Endometrium (tissue), 2 donors: ENCODE results near the gene PCDHGB7.
"Not testable (repeated sequence)": the region's sequence is repeated elsewhere in the genome, so short reads cannot be mapped to it uniquely, and the experiment has no call there.

Experiments used
- FAIRE-seq: peaks from 2 replicates; lab custom pipeline; 2012; peaks lifted over from hg19 to GRCh38; lab: Jason Lieb, UNC
- donor health status: control.
- donor health status: control.

PCDHGB7 gene

GRCh38 chr5:141397756-141398551 is 19.5 kb upstream of the PCDHGB7 start, which contains the start of gene PCDHGB5:
TSS of gene PCDHGB5 (plus strand) at chr5:141397947. CDS start at chr5:141398128, 181 bp downstream.
- not testable (repeated sequence) for FAIRE-seq

- no peak for FAIRE-seq
Measured at GRCh38 chr5:141398608-141399007, 18.9 kb upstream of the PCDHGB7 start.

- no peak for FAIRE-seq
Measured at GRCh38 chr5:141399555-141400258, 17.8 kb upstream of the PCDHGB7 start.

- FAIRE-seq = no peak
Measured at GRCh38 chr5:141402553-141403243, 14.8 kb upstream of the PCDHGB7 start, which contains the start of gene PCDHGA9. TSS of gene PCDHGA9 (plus strand) at chr5:141402778. CDS start at chr5:141402953, 175 bp downstream.

GRCh38 chr5:141403387-141403786 is 14.1 kb upstream of the PCDHGB7 start:
- no peak for FAIRE-seq

GRCh38 chr5:141407790-141408505 is 9.5 kb upstream of the PCDHGB7 start, which contains the start of gene PCDHGB6:
TSS of gene PCDHGB6 (plus strand) at chr5:141408021. CDS start at chr5:141408203, 182 bp downstream.
- FAIRE-seq = not testable (repeated sequence)

GRCh38 chr5:141409598-141410306 is 7.7 kb upstream of the PCDHGB7 start:
- FAIRE-seq = no peak

GRCh38 chr5:141411575-141411974 is 5.9 kb upstream of the PCDHGB7 start:
- FAIRE-seq = no peak

- FAIRE-seq = no peak
Measured at GRCh38 chr5:141412854-141413539, 4.5 kb upstream of the PCDHGB7 start, which contains the start of gene PCDHGA10. TSS of gene PCDHGA10 (plus strand) at chr5:141412987. CDS start at chr5:141413176, 189 bp downstream.

GRCh38 chr5:141413540-141414069 is 3.9 kb upstream of the PCDHGB7 start:
- FAIRE-seq = no peak

- not testable (repeated sequence) for FAIRE-seq
Measured at GRCh38 chr5:141414548-141415274, 2.8 kb upstream of the PCDHGB7 start.

- FAIRE-seq = not testable (repeated sequence)
Measured at GRCh38 chr5:141415275-141415618, 2.2 kb upstream of the PCDHGB7 start.

GRCh38 chr5:141419074-141419880 is 1.8 kb downstream of the PCDHGB7 start:
- FAIRE-seq = no peak

- FAIRE-seq = no peak
Measured at GRCh38 chr5:141420855-141421488, 3.5 kb downstream of the PCDHGB7 start, which contains the start of gene PCDHGA11. TSS of gene PCDHGA11 (plus strand) at chr5:141421051. CDS start at chr5:141421228, 177 bp downstream.

- no peak for FAIRE-seq
Measured at GRCh38 chr5:141421489-141421855, 4.0 kb downstream of the PCDHGB7 start.

GRCh38 chr5:141422742-141423291 is 5.3 kb downstream of the PCDHGB7 start:
- no peak for FAIRE-seq

- FAIRE-seq = no peak
Measured at GRCh38 chr5:141427783-141428426, 10.4 kb downstream of the PCDHGB7 start.
